UCSD-AML1 (cell line): ENCODE measurements around the gene TUBB8.
"Not testable (repeated sequence)": the region's sequence is repeated elsewhere in the genome, so short reads cannot be mapped to it uniquely, and the experiment has no call there.

Experiments
- DNase-seq: peaks from one replicate; lab custom pipeline; 2025; ENCODE audit not compliant: unreplicated experiment; lab: John Stamatoyannopoulos, UW

The TUBB8 gene

DNA sequence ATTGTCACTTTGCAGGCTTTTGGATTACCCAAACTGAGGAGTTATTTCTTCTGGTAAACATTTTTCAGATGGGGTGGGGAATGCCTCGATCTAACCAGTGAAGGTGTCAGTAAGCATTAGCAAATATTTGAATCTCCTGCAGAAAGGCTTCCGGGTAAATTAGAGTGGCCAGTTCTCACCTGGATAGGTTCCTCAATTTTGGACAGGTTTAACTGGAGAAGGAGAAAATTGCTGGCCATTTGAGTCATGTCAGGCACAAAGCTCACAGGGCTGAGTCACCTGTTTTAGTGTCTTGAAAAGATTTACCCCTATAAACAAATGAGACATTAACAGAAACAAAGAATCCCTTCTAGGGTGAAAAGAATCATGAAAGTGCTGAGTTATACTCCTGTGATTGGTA, 830 bp upstream of the TUBB8 start:
- DNase-seq: not testable (repeated sequence)

DNA sequence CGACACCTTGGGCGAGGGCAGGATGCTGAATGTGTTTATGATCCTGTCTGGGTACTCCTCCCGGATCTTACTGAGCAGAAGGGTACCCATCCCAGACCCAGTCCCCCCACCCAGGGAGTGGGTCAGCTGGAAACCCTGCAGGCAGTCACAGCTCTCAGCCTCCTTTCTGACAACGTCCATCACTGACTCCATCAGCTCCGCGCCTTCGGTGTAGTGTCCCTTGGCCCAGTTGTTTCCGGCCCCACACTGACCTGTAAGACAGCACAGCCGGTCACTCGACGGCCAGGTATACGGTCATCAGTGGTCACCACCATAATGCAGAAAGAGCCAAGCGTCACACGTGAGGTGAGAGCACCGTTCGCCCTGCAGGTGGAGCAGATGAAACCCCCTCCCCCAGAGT, 1.2 kb downstream of the TUBB8 start:
- DNase-seq: not testable (repeated sequence)

DNA sequence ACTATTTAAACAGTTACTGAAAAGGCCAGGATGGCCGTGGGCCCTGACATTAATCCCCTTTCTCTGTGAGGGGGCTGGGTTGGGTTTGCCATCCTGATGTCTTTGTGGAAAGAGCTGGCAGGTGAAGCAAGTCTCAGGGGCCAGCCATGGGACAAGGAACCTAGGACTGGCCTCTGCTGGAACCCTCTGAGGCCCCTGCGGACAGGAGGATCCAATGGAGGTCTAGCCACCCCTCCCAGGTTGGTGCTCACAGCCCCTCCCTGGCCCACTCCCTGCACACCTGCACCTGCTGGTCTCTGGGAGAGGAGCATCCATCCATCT, 35.8 kb downstream of the TUBB8 start:
- not testable (repeated sequence) for DNase-seq

DNA sequence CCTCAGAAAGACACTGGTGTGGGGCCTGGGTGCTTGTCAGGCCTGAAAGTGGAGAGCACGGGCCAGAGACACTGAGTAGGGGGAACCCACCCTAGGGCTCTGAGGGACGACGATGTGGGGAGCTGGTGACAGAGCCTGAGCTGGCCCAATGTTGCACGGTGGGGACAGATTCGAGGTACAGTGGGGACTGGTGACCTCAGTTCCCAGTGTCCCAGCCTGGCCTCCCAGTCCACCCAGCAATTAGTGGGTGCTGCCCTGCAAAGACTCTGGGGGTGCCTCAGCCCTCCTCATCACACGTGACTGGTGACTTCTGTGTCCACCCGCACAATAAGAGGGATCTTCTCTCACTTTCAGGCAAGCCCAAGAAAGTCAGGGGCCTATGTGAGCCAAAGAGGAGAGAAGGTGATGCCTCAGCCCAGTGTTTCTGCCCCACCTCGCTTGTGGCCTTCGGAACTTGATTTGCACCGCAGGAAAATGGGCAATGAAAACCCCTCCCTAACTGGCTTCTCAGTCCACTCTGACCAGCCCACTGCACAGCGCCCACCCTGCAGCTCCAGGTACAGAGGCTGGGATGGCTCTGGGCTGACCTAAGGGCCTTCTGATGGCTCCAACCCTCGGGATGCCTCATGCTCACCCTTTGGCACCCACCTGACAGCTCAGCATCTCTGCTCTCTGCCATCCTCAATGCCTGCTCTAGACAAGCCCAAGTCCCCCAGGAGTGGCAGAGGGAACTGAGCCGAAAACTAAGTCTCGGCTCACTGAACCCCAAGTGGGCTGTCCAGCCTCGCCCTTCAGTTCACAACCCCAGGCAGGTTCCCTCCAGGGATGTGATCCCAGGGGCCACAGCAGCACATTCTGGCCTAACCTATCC, 36.4 kb downstream of the TUBB8 start:
- DNase-seq: not testable (repeated sequence)

DNA sequence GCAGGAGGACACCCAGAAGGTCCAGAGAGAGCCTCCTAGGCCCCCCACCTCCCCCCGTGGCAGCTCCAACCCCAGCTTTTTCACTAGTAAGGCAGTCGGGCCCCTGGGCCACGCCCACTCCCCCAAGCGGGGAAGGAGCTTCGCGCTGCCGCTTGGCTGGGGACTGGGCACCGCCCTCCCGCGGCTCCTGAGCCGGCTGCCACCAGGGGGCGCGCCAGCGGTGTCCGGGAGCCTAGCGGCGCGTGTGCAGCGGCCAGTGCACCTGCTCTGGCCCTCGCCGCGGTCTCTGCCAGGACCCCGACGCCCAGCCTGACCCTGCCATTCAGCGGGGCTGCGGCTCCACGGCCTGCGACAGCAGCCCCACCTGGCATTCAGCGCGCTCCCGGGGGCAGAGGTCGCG, 37.8 kb downstream of the TUBB8 start:
- DNase-seq: not testable (repeated sequence)

DNA sequence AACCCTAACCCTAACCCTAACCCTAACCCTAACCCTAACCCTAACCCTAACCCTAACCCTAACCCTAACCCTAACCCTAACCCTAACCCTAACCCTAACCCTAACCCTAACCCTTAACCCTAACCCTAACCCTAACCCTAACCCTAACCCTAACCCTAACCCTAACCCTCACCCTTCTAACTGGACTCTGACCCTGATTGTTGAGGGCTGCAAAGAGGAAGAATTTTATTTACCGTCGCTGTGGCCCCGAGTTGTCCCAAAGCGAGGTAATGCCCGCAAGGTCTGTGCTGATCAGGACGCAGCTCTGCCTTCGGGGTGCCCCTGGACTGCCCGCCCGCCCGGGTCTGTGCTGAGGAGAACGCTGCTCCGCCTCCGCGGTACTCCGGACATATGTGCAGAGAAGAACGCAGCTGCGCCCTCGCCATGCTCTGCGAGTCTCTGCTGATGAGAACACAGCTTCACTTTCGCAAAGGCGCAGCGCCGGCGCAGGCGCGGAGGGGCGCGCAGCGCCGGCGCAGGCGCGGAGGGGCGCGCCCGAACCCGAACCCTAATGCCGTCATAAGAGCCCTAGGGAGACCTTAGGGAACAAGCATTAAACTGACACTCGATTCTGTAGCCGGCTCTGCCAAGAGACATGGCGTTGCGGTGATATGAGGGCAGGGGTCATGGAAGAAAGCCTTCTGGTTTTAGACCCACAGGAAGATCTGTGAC, 38.7 kb downstream of the TUBB8 start:
- DNase-seq: not testable (repeated sequence)
